Ecto neural progenitor cell (in vitro differentiated cells): ENCODE data around the gene CPLANE1.
"Not testable (repeated sequence)": the region's sequence is repeated elsewhere in the genome, so short reads cannot be mapped to it uniquely, and the experiment has no call there.

ENCODE experiments used
- DNase-seq: peaks from one replicate; pipeline ENCODE4 v3.0.0-alpha.2; 2018; ENCODE audit warnings: low spot score

The CPLANE1 gene

DNA sequence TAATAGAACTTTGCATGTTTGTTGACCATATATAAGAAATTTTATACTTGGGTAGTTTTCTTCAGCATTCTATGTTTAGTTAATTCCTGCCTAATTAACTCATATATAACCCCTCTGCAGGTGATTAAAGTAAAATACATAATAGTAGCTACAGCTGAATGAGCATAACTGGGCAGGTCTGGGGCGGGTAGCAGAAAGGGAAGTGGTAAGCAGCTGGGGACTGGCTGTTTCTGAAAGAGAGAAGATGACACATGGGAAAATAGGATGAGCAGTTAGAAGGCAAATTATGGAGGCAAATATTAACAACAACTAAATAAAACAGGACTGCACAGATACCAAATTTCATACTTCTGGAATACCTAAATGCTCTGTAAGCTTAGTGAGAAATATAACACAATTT lies 128.1 kb downstream of the CPLANE1 start:
- DNase-seq = no peak

DNA sequence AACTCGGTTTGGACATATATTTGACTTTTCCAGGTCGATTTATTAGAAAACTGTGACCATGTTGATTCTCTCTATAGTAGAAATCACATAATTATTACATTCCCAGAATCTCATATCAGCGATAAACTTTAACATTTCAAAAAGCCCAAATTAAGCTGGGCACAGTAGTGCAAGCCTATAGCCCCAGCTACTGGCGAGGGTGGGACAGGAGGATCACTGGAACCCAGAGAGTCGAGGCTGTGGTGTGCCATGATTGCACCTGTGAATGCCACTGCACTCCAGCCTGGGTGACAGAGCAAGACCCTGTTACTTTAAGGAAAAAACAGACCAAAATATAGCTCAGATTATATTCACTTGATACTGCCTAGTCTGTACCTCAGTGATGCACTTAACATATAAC lies 128.9 kb downstream of the CPLANE1 start:
- no peak for DNase-seq

DNA sequence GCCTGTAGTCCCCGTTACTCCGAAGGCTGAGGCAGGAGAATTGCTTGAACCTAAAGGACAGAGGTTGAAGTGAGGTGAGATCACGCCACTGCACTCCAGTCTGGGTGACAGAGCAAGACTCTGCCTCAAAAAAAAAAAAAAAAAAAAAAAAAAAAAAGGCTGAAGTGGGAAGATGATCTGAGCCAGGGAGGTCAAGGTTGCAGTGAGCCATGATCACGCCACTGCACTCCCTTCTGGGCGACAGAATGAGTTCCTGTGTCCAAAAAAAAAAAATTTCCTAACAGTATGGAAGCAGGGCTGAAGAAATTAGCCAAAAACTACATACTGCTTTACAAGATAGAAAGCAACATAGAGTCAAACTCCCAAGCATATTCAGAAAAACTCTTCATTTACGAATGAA lies 132.8 kb downstream of the CPLANE1 start:
- DNase-seq = no peak

DNA sequence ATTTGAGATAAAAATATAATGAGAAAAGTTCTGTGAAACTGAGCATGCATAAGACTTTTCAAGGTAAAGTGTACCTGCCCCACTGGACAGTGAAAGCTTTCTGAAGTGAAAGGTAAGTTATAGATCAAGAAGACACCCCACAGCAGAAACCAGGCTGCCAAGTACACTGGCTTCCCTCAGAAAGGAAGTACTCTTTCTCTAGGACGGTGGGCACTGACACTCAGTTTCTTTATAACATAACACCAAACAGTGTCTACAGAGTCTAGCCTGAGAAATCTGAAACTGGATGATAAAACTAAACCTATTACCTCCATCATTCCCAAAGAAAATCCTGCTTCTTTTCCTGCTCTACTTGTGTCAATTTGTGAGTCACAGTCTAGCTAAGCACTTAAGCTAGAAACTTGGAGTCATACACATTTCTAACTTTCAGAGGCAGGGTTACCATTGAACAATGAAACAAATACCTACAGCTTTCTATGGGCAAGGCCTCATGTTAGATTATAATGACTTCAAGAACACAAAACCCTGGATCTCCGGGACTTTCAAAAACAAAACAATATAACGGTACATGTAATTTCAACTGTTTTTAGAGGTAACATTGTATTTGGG lies 136.7 kb downstream of the CPLANE1 start:
- no peak for DNase-seq

DNA sequence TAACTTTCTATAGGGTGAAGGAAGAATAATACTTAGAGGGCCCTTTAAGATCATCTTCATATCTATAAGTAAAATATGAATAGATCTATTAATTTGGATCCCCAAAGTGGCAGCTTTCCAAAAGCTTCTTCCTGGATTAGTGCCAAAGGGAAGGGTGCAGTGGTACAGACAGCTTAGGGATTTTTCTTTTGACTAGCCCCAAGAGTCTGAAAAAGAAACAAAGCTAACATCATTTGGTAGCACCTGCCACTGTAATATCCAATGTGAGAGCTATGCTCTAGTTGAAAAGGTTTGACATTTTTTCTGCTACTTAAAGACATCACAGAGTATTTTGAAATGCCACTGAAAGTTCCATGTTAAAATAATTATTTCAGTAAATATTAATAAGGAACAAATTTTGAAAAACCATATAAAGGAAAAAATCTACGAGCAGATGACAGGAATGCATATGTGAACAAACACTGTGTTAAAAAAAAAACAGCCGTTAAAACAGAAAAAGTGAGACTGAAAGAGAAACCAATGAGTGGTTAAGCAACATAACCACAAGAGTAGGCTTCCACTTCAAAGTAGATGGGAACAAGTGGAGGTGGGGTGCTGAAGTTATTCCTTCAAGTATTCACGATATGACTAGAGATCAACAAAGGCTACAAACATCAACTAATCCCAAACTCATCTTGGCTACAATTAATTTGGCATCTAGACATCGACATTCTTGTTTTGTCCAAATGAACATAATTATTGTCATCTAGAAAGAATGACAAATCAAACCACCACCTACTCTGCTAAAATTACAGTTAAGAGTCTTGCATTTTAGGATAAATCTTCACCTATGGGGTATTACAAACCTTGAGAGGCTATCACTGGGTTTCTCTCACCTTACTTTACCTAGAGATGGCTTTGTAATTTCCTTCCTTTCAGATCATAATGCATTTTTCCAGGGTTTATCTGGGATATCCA lies 137.5 kb downstream of the CPLANE1 start:
- no peak for DNase-seq

DNA sequence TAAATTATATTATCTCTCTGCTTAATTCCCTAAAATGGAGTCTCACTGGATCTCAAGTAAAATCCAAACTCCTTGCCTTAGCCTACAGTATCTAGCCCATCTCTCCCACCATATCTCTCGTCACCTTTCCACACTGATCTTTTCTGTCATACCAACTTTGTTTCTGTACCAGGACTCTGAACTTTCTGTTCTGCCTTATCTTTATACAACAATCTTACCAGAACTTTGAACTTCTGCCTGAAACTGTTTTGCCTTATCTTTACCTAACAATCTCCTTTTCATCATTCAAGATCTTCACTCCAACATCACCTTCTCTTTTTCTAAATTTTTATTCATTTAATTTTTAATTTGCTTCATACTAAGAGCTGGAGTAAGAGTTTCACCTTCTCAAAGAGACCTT lies 139.0 kb downstream of the CPLANE1 start:
- no peak for DNase-seq

DNA sequence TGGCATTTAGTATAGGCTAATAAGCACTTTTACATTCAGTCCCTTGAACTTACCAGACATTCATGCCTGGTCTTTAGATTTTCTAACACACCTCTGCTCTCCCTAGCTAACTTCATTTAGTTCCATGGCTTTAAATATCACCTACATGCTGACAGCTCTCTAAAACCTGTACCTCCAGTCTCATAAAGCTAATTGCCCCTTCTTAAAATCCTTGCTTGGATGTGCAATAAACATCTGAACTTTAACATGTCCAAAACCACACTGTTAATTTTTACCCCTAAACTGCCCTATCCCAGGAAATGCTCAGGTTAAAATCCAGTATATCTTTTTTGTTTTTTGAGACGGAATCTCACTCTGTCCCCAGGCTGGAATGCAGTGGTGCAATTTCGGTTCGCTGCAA lies 139.8 kb downstream of the CPLANE1 start:
- no peak for DNase-seq

DNA sequence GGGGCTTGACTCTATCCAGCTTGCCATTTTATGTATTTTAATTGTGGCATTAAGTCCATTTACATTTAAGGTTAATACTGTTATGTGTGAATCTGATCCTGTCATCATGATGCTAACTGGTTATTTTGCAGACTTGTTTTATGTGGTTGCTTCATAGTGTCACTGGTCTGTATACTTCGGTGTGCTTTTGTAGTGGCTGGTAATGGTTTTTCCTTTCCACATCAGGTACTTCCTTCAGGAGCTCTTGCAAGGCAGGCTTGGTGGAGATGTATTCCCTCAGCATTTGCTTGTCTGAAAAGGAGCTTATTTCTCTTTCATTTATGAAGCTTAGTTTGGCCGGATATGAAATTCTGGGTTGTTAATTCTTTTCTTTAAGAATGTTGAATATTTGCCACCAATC lies 145.9 kb downstream of the CPLANE1 start:
- no peak for DNase-seq

DNA sequence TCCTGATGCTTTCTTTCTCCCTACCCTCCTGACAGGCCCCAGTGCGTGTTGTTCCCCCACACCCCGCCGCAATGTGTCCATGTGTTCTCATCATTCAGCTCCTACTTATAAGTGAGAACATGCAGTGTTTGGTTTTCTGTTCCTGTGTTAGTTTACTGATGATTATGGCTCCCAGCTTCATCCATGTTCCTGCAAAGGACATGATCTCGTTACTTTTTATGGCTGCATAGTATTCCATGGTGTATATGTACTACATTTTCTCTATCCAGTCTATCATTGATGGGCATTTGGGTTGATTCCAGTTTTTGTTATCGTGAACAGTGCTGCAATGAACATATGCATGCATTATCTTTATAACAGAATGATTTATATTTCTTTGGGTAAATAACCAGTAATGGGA lies 149.9 kb downstream of the CPLANE1 start:
- not testable (repeated sequence) for DNase-seq

DNA sequence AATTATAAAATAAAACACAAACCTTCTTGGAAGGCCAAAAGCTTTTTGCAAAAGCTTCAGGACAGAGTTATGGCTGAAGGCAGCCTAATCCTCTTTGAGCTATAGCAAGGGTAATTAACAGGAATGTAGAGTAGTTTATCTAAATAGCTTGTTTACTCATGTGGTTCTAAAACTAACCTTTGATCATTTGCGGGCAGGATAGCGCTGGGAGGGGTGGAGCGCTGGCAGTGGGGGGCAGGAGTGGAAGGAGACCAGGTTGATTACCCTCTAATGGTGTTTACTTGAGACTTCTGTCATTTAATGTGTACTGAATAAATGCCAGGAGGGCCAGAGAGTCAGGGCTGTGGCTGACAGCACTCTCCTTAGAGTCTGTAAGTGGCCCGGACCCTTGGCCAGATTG lies 155.4 kb downstream of the CPLANE1 start:
- DNase-seq = not testable (repeated sequence)

DNA sequence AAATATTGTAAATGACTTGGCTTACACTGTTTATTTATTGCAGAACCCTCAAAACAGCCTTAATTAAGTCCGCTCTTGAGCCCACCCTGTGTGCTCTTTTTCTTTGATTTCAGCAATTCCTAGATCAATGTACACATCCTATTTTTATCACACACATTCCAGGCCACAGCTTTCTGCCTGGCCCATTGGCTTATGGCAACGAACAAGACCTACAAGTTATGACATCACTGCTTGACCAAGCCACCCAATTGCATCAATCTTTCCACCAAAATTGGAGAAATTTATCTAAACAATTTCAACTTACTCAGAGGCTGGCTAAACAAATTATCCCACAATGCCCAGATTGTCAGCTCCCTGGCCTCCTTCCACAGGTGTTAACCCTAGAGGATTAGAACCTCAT lies 158.4 kb downstream of the CPLANE1 start:
- no peak for DNase-seq

DNA sequence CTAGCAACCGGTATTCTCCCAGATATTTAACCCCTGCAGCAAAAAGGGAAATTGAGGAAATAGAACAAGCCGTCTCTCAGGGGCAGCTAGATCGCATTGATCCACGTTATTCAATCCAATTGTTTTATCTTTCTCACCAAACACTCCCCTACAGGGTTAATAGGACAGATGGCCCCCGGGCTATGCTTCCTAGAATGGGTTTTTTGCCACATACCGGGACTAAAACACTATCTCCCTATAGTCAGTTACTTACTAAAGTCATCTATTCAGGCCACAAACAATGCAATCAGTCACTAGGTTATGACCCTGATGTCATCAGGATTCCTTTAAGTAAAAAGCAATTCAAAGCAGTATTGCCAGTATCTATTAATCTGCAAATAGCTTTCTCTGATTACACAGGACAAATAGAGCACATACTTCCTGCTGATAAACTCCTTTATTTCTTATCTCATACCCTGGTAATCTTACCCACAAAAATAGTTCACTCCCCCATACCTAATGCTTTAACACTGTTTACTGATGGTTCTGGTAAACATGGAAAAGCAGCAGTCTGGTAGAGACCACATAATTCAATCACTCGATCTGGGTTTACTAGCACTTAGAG lies 159.0 kb downstream of the CPLANE1 start:
- DNase-seq = no peak

DNA sequence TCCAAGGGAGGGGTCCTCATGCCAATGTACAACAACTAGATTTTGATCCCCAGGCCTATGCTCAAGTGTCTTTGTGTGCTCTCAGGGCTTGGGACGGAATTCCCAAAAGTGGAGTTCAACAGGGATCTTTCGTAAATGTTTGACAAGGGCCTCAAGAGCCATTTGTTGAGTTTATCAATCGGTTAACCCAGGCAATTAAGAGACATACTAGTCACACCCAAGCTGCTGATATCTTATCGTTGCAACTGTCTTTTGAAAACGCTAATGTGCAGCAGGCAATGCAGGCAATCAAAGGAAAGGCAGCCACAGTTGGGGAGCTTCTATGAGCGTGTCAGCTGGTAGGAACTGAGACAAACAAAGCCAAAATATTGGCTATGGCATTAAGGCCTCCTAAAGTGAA lies 161.2 kb downstream of the CPLANE1 start:
- DNase-seq = no peak

DNA sequence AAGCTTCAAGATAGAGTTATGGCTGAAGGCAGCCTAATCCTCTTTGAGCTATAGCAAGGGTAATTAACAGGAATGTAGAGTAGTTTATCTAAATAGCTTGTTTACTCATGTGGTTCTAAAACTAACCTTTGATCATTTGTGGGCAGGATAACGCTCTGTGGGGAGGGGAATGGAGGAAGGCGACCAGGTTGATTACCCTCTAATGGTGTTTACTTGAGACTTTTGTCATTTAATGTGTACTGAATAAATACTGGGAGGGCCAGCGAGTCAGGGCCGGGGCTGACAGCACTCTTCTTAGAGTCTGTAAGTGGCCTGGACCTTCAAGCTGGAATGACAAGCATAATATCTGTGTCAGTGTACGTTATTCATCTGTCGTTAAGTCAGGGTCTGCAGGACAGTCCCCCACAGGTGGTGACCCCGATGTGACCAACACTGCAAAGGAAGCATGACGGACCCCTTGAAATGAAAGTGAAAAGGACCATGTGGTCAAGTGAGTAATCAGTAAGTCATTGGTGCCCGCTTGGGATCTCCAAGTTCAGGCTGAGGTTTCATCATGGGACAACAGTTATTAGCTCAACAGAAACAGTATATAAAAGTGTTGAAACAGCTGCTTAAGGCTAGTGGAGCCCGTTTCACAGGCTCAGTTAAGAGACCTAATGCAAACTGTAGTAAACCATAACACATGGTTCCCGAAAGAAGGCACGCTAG lies 162.6 kb downstream of the CPLANE1 start:
- no peak for DNase-seq

DNA sequence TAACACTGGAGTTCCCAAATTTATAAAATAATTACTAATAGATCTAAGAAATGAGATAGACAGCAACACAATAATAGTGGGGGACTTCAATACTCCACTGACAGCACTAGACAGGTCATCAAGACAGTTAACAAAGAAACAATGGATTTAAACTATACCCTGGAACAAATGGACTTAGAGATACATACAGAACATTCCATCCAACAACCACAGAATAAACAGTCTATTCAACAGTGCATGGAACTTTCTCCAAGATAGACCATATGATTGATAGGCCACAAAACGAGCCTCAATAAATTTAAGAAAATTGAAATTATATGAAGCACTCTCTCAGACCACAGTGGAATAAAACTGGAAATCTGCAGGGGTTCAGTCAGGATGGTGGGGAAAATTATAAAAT lies 163.2 kb downstream of the CPLANE1 start:
- DNase-seq = not testable (repeated sequence)

DNA sequence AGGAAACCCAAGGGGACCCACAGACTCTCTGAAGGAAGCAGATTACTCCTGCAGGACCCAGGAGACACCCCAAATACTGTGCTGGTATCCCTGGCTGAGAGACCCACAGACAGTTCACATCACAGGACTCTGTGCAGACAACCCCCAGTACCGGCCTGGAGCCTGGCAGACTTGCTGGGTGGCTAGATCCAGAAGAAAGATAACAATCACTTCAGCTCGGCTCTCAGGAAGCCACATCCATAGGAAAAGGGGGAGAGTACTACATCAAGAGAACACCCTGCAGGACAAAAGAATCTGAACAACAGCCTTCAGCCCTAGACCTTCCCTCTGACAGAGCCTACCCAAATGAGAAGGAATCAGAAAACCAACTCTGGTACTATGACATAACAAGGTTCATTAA lies 166.2 kb downstream of the CPLANE1 start:
- not testable (repeated sequence) for DNase-seq

DNA sequence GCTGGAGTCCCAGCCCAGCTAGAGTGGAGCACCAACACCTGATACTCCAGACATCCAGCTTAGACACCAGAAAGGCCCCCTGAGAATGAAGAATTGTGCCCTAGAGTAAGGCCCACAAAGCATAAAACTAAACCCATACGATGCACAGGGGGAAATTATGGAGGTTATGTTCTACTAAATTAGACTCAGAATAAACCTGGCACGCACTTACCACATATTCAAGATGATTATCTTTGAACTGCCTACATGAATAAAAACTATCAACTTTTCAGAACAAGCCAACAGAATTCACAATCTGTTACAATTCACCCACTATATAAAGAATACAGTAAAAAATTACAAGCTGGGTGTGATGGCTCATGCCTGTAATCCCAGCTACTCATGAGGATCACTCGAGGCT lies 168.5 kb downstream of the CPLANE1 start:
- no peak for DNase-seq

DNA sequence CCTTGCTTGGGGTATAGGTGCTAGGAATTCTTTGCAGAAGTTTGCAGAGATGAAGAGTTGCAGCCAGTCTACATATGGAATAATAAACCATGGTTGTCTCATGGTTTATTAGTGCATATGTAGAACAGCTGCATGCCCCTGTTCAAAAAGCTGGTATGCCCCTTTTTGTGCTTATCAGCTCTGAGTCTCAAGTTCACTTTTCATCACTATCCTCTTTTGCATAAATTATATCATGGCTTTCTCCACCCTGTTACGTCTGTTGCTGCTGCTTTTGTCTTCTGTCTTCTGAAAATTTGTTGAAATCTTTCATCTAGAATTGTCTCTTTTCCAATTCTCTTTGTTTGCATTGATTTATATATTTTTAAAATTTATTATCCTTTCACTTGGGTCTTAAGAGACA lies 172.0 kb downstream of the CPLANE1 start:
- DNase-seq = no peak

DNA sequence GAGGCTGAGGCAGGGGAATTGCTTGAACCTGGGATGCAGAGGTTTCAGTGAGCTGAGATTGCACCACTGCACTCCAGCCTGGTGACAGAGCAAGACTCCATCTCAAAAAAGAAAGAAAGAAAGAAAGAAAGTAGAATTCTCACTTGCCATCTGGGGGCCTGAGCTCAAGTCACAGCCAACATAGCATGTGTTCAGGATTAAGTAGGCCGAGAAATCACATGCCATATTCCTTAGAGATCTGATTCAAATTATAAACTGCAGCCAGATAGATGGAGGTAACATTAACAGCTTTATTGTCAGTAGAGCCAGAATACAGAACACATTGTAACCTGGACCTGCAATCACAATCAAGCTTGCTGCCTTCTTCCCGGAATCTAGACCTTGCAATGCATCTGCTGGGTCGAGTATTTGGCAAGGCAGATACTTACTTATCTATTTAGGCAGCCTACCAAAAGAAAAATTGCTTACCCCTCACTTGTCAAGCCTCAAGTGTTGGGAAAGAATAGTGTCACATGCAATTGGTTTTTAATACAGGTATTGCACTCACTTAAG lies 173.7 kb downstream of the CPLANE1 start:
- no peak for DNase-seq

DNA sequence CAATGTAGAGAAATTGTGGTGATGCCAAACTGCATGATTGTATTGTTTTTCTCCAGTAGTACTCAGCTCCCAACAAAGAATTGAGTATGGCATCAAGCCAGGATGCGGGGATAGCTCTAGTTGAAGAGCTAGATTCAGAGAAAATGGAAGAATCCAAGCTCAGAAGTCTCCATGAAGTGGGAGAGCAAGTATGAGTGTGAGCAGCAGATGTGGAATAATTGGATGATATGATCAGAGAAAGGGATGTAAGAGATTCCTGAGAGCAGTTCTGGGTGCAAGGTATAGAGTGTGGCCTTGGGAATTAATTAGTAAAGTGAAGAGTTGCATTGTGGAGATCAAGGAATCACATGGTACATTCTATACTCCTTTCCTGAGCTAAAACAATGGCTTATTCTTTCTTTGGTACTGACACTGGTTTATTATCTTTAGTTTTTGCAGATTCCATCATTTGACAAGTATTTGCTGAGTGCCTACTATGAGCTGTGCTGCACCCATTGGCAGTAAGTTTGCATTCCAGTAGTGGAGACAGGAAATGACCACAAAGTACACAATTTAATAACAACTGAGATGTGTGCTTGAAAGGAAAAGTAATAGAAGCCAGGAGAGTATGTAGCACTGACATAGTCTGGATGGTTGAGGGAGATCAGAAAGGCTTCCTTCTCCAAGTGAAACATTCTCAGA lies 177.1 kb downstream of the CPLANE1 start:
- no peak for DNase-seq

DNA sequence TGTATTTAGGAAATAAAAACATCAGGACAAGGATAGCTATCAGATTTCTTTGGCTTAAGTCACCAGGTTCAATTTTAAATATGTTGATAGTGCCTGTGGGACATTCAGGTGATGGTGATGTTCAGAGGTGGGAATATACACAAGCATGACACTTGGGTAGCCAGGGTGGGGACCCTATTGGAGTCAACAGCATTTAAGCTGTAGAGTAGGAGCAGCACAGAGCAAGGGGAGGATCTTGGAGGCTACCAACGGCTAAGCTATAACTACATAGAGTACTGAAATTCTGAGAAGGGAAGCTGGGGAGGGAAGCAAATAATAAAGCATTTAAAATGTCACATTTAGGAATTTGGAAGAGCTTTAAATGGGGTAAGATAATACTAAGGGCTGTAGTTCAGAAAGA lies 177.7 kb downstream of the CPLANE1 start:
- DNase-seq = no peak

DNA sequence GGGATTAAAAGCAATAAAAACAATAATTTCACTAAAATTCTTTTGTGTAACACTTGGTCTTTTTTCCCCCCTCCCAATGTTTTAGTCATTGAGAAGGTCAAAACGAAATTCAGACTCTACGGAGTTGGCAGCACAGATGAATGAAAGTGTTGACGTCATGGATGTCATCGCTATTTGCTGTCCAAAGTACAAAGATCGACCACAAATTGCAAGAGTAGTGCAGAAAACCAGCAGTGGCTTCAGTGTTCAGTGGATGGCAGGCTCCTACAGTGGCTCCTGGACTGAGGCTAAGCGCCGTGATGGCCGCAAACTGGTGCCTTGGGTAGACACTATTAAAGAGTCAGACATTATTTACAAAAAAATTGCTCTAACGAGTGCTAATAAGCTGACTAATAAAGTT lies 184.7 kb downstream of the CPLANE1 start:
- no peak for DNase-seq
